Pancreas (tissue), 10 donors: ENCODE results near the gene MAP3K20. TPM values are rescaled to one million over a fixed set of nuclear protein-coding genes. Genes with fewer than 3 reads are reported as not detected.
"Not testable (repeated sequence)": the region's sequence is repeated elsewhere in the genome, so short reads cannot be mapped to it uniquely, and the experiment has no call there.

Experiments used
- ATAC-seq, 4 donors: fragments of 200-7000 bp; cut with Tn5 transposase; one replicate each; pipeline versions ENCODE4 v1.8.0 to v1.9.1; 2020; ENCODE audit warnings: mild to moderate bottlenecking in 4 of 4, moderate library complexity in 4 of 4
- DNase-seq, 6 donors: peaks; one replicate each; pipeline ENCODE4 v3.0.0-alpha.2; 2020
- FAIRE-seq: peaks from 2 replicates; lab custom pipeline; 2012; peaks lifted over from hg19 to GRCh38; lab: Jason Lieb, UNC
- H3K27ac ChIP-seq, 4 donors: fragments of 200-600 bp; sonication (generic); 1 replicate in 3 of 4; 2 replicates in 1 of 4; pipeline versions ENCODE4 v1.5.0 to v1.8.0; 2020
- H3K27me3 ChIP-seq, 4 donors: fragments of 200-600 bp; one replicate each; pipeline ENCODE4 v1.8.0; 2021
- H3K36me3 ChIP-seq, 3 donors: fragments of 200-600 bp; sonication (generic) in 1 of 3; one replicate each; pipeline versions ENCODE4 v1.5.0 to v1.8.0; 2020 to 2021
- H3K4me1 ChIP-seq, 3 donors: fragments of 200-600 bp; one replicate each; pipeline ENCODE4 v1.8.0; 2021
- H3K4me3 ChIP-seq, 4 donors: fragments of 200-600 bp; sonication (generic) in 2 of 4; one replicate each; pipeline versions ENCODE4 v1.5.0 to v1.8.0; 2020 to 2021
- H3K9me3 ChIP-seq, 4 donors: fragments of 200-600 bp; one replicate each; pipeline ENCODE4 v1.8.0; 2021
- CTCF ChIP-seq, 4 donors: fragments of 200-600 bp; sonication (generic) in 3 of 4; IDR thresholded peaks; one replicate each; pipeline versions ENCODE4 v1.5.0 to v1.8.0; 2021; ENCODE audit warnings: antibody characterized with exemption in 4 of 4
- WGBS, 2 donors: extraction: QIAGEN DNeasy Blood & Tissue Kit; methylation state at CpG; one replicate each; pipeline ENCODE4 v1.1.7; 2013; 5-methylcytosine and 5-hydroxymethylcytosine counted together
- intact Hi-C, 3 donors: fragments of 100-400 bp; cut with DNase I; formaldehyde crosslinking; loops; one replicate each; pipeline versions ENCODE4 v1.11.1 to v1.14.2; 2022
- polyA plus RNA-seq, 2 donors: library from polyadenylated mRNA; stranded (reverse); fragments of 200-250 nt; gene quantifications; one replicate each; pipeline ENCODE4 v1.2.3, GENCODE V29; 2013
- total RNA-seq, 6 donors: library from RNA; stranded (reverse); fragmentation: NEBNext Ultra II Directional in 4 of 6; extraction: Animal tissue kit (Norgen Biotek cat#: 25700) in 4 of 6; gene quantifications; one replicate each; pipeline versions ENCODE4 v1.2.1 to v1.2.4, GENCODE V29; 2021 to 2023
- donor health status: healthy with polysubstance abuse.
- donor health status: DM: no; HTN: no; CAD: no; lungs with moderate emphysema.
- donor health status: DM: no; HTN: no; CAD: no.
- donor health status: control.
- donor health status: control.
- donor health status: Bipolar disorder and iron deficiency.
- donor health status: DM: yes; HTN: yes; CAD: no.
- donor health status: DM: no; HTN: no; CAD: no.
- donor health status: DM: no; HTN: no; CAD: no.
- donor health status: DM: yes; HTN: yes; CAD: no.

Gene MAP3K20
- total and polyA plus RNA-seq, 8 donors = 4.1 to 23.7 (median 8.2) TPM

- Histone ChIP-seq H3K9me3 (no peaks in the 10 kb centered on the region), H3K4me1 (no peaks in the 10 kb centered on the region), H3K27ac (no peak overlapping the region), H3K27me3 (no peaks in the 10 kb centered on the region), H3K36me3 (peaks cover 0 to 6% (median 0%) of the 10 kb centered on the region in 3 donors), H3K4me3 (no peak overlapping the region)
- FAIRE-seq (no peak), ATAC-seq (no peak), DNase-seq (no peak)
- intact Hi-C loops = no loop called here
- TF ChIP-seq CTCF (IDR thresholded peaks at IDR 0.05) = no peak
- WGBS, 2 donors = 95 to 97% methylated on average over 7 of the region's 7 CpGs
Observed at GRCh38 chr2:173198327-173198726, 122.7 kb downstream of the MAP3K20 start.

- Histone ChIP-seq H3K4me3 (no peak overlapping the region), H3K27me3 (no peaks in the 10 kb centered on the region), H3K9me3 (no peaks in the 10 kb centered on the region), H3K27ac (no peak overlapping the region), H3K4me1 (no peaks in the 10 kb centered on the region), H3K36me3 (peaks cover 0 to 6% (median 0%) of the 10 kb centered on the region in 3 donors)
- TF ChIP-seq CTCF (IDR thresholded peaks at IDR 0.05) = no peak
- intact Hi-C loops = no loop called here
- DNase-seq (no peak), FAIRE-seq (no peak), ATAC-seq (peak in 2 of 4 donors; percentile 55 to 65)
- 48 to 55% methylated on average over 1 of the region's 1 CpG for WGBS, 2 donors
Observed at GRCh38 chr2:173199294-173199693, 123.6 kb downstream of the MAP3K20 start.

GRCh38 chr2:173202570-173202969 is 126.9 kb downstream of the MAP3K20 start:
- 54 to 59% methylated on average over 2 of the region's 2 CpGs for WGBS, 2 donors
- no peak overlapping the region for H3K27ac ChIP-seq
- no peaks in the 10 kb centered on the region for H3K27me3 ChIP-seq
- H3K4me1 ChIP-seq = no peaks in the 10 kb centered on the region
- no peaks in the 10 kb centered on the region for H3K9me3 ChIP-seq
- no peak overlapping the region for H3K4me3 ChIP-seq
- ATAC-seq (no peak), FAIRE-seq (no peak), DNase-seq (no peak)
- TF ChIP-seq CTCF (IDR thresholded peaks at IDR 0.05) = no peak
- intact Hi-C loops = no loop called here
- peaks cover 0 to 6% (median 0%) of the 10 kb centered on the region in 3 donors for H3K36me3 ChIP-seq

- H3K4me1 ChIP-seq = no peaks in the 10 kb centered on the region
- FAIRE-seq = no peak
- no peak for DNase-seq
- H3K4me3 ChIP-seq = no peak overlapping the region
- no peak overlapping the region for H3K27ac ChIP-seq
- no peaks in the 10 kb centered on the region for H3K27me3 ChIP-seq
- 42 to 50% methylated on average over 2 of the region's 2 CpGs for WGBS, 2 donors
- no peak for ATAC-seq
- H3K36me3 ChIP-seq = no peaks in the 10 kb centered on the region
- TF ChIP-seq CTCF (IDR thresholded peaks at IDR 0.05) = no peak
- intact Hi-C loops = no loop called here
- no peaks in the 10 kb centered on the region for H3K9me3 ChIP-seq
Observed at GRCh38 chr2:173204316-173204715, 128.7 kb downstream of the MAP3K20 start.

- DNase-seq (no peak), ATAC-seq (peak in 3 of 4 donors; percentile 32 to 80 (median 61)), FAIRE-seq (no peak)
- H3K4me3 ChIP-seq = no peak overlapping the region
- peaks cover 0 to 2% (median 0%) of the 10 kb centered on the region in 3 donors for H3K4me1 ChIP-seq
- intact Hi-C loops = loop anchor here in 1 of 3 donors (5.0 kb wide), 1 partner anchor 173 kb away; no protein-coding TSS in a partner anchor
- no peak for TF ChIP-seq CTCF (IDR thresholded peaks at IDR 0.05)
- H3K36me3 ChIP-seq = no peaks in the 10 kb centered on the region
- WGBS, 2 donors = 85 to 92% methylated on average over 2 of the region's 2 CpGs
- H3K9me3 ChIP-seq = no peaks in the 10 kb centered on the region
- no peaks in the 10 kb centered on the region for H3K27me3 ChIP-seq
- H3K27ac ChIP-seq = no peak overlapping the region
Observed at GRCh38 chr2:173205375-173205774, 129.7 kb downstream of the MAP3K20 start.

GRCh38 chr2:173207124-173207523 is 131.5 kb downstream of the MAP3K20 start:
- not testable (repeated sequence) for H3K9me3 ChIP-seq, H3K27ac ChIP-seq, DNase-seq, ATAC-seq, H3K27me3 ChIP-seq, FAIRE-seq, H3K36me3 ChIP-seq, H3K4me3 ChIP-seq, H3K4me1 ChIP-seq
- 72 to 79% methylated on average over 9 of the region's 9 CpGs for WGBS, 2 donors
- intact Hi-C loops = loop anchor here in 1 of 3 donors (5.0 kb wide), 1 partner anchor 175 kb away; no protein-coding TSS in a partner anchor
